Muscle of arm (tissue), 12 donors: Measurements from ENCODE around the gene NOX5. TPM values are rescaled to one million over a fixed set of nuclear protein-coding genes. Genes with fewer than 3 reads are reported as not detected.

Experiments used
- DNase-seq: peaks from one replicate; pipeline ENCODE4 v3.0.0-alpha.2; 2013
- polyA plus RNA-seq, 12 donors: library from polyadenylated mRNA; unstranded; fragments of 120-200 nt; gene quantifications; one replicate each; pipeline ENCODE4 v1.2.1, GENCODE V29; 2013; ENCODE audit not compliant: insufficient read length in 12 of 12

Gene NOX5
- polyA plus RNA-seq, 12 donors, result 0.17 to 3.9 (median 0.24) TPM; not detected in 1

- DNase-seq, result no peak
Measured at GRCh38 chr15:69100821-69101220, 86.3 kb downstream of the NOX5 start.

- no peak for DNase-seq
Measured at GRCh38 chr15:69104050-69104750, 89.7 kb downstream of the NOX5 start.

- no peak for DNase-seq
Measured at GRCh38 chr15:69105451-69105985, 91.0 kb downstream of the NOX5 start.

GRCh38 chr15:69107025-69107620 is 92.6 kb downstream of the NOX5 start:
- no peak for DNase-seq

Other genes with a start within 250 kb of the NOX5 start
- 100 to 1,000 TPM in 11 of 12 donors, not detected in 1; 149 to 274 (median 189) TPM for gene ANP32A, start 193.8 kb upstream of the NOX5 start, polyA plus RNA-seq
- gene SPESP1, start 84.2 kb upstream of the NOX5 start, polyA plus RNA-seq, result 1 to 10 TPM in 10 of 12 donors, not detected in 2; 1.3 to 5.8 (median 3.5) TPM
- gene GLCE, start 145.9 kb downstream of the NOX5 start, polyA plus RNA-seq, result 10 to 100 TPM in 11 of 12 donors, not detected in 1; 30.7 to 50.8 (median 37.0) TPM